GM18867 (cell line): ENCODE results near the gene BIRC5.
"Not testable (repeated sequence)": the region's sequence is repeated elsewhere in the genome, so short reads cannot be mapped to it uniquely, and the experiment has no call there.

Experiments
- ATAC-seq: cut with Tn5 transposase; IDR thresholded peaks from one replicate; pipeline ENCODE4 v1.9.1; 2021; ENCODE audit warnings: mild to moderate bottlenecking, moderate library complexity; ENCODE audit not compliant: unreplicated experiment

BIRC5 gene

GRCh38 chr17:78214016-78214705, at the start of gene BIRC5:
TSS of gene BIRC5 (plus strand) at chr17:78214253. CDS start at chr17:78214317, 64 bp downstream.
- ATAC-seq, result peak; percentile 93

- ATAC-seq, result no peak
These were observed 49.1 kb upstream of the BIRC5 start for GRCh38 chr17:78164748-78165607.

GRCh38 chr17:78166416-78166815, 47.6 kb upstream of the BIRC5 start:
- no peak for ATAC-seq

- peak; percentile 55 for ATAC-seq
These were observed 45.7 kb upstream of the BIRC5 start, which contains the start of gene SYNGR2 for GRCh38 chr17:78168242-78168902. TSS of gene SYNGR2 (plus strand) at chr17:78168581. CDS start at chr17:78168617, 36 bp downstream.

- ATAC-seq, result peak; percentile 11
These were observed 44.9 kb upstream of the BIRC5 start for GRCh38 chr17:78168903-78169793.

GRCh38 chr17:78170692-78171590, 43.1 kb upstream of the BIRC5 start:
- no peak for ATAC-seq

GRCh38 chr17:78171591-78172248, 42.3 kb upstream of the BIRC5 start:
- not testable (repeated sequence) for ATAC-seq

GRCh38 chr17:78172249-78173051, 41.6 kb upstream of the BIRC5 start:
- no peak for ATAC-seq

GRCh38 chr17:78173097-78173715, 40.8 kb upstream of the BIRC5 start:
- peak; percentile 36 for ATAC-seq

- ATAC-seq, result no peak
These were observed 39.6 kb upstream of the BIRC5 start for GRCh38 chr17:78174346-78174869.

- ATAC-seq, result no peak
These were observed 39.0 kb upstream of the BIRC5 start for GRCh38 chr17:78174870-78175642.

GRCh38 chr17:78175643-78175981, 38.4 kb upstream of the BIRC5 start:
- ATAC-seq, result no peak

- ATAC-seq, result peak; percentile 39
These were observed 37.5 kb upstream of the BIRC5 start for GRCh38 chr17:78176548-78177025.

GRCh38 chr17:78179372-78179771, 34.7 kb upstream of the BIRC5 start:
- ATAC-seq, result no peak

- no peak for ATAC-seq
These were observed 34.0 kb upstream of the BIRC5 start for GRCh38 chr17:78180083-78180482.

GRCh38 chr17:78180508-78180907, 33.5 kb upstream of the BIRC5 start:
- ATAC-seq, result no peak

- no peak for ATAC-seq
These were observed 31.5 kb upstream of the BIRC5 start for GRCh38 chr17:78182504-78182903.
